HCT116 (cell line): ENCODE data around the gene GTF3C1.

ENCODE experiments used
- POLR2AphosphoS5 ChIP-seq: IDR thresholded peaks from 2 replicates; pipeline ENCODE4 v1.6.1; 2011; ENCODE audit warnings: mild to moderate bottlenecking, low read depth, low read length, moderate library complexity
- TF ChIP-seq, protein P1 (sequence below), 3 experiments: fragments of 200-600 bp in 1 of 3; sonication (generic) in 1 of 3; IDR thresholded peaks in 2 of 3; conservative IDR thresholded peaks in 1 of 3; 2 replicates each; pipeline ENCODE4 v1.5.1; 2012 to 2017; ENCODE audit warnings: low read depth in 2 of 3, low read length in 2 of 3, antibody characterized with exemption in 1 of 3, borderline replicate concordance in 1 of 3, control low read depth in 1 of 3, mild to moderate bottlenecking in 1 of 3, mixed read lengths in 1 of 3, mixed run types in 1 of 3, moderate library complexity in 1 of 3; ENCODE audit not compliant: insufficient read depth in 1 of 3
- TF ChIP-seq, protein P2 (sequence below): IDR thresholded peaks from 2 replicates; pipeline ENCODE4 v1.6.1; 2012; ENCODE audit warnings: low read depth

DNA sequence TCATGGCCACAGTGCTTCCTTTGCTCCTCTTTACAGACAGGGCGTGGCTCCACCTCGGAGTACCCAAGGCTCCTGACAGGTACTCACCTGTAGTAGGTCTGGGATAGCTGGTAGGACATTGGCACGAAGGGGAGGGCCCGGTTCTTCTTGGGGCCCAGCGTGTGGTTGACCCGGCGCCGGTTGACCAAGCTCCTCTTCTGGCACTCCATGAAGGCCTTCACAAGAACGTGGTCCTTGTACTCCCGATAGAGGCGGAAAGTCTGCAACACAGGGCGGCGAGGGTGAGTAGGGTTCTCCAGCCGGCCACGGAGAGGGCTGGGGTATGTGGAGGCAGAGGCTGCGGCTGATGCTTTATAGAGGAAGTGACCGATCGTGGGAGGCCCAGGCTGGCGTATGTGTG is 78.1 kb downstream of the GTF3C1 start:
- no peak for TF ChIP-seq POLR2AphosphoS5
- TF ChIP-seq, protein P1, sequence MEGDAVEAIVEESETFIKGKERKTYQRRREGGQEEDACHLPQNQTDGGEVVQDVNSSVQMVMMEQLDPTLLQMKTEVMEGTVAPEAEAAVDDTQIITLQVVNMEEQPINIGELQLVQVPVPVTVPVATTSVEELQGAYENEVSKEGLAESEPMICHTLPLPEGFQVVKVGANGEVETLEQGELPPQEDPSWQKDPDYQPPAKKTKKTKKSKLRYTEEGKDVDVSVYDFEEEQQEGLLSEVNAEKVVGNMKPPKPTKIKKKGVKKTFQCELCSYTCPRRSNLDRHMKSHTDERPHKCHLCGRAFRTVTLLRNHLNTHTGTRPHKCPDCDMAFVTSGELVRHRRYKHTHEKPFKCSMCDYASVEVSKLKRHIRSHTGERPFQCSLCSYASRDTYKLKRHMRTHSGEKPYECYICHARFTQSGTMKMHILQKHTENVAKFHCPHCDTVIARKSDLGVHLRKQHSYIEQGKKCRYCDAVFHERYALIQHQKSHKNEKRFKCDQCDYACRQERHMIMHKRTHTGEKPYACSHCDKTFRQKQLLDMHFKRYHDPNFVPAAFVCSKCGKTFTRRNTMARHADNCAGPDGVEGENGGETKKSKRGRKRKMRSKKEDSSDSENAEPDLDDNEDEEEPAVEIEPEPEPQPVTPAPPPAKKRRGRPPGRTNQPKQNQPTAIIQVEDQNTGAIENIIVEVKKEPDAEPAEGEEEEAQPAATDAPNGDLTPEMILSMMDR (IDR thresholded peaks at IDR 0.05 in 2 of 3, conservative IDR thresholded peaks at IDR 0.05 in 1 of 3; ENCODE audit: borderline replicate concordance in 1 of 3, insufficient read depth in 1 of 3, low read depth in 2 of 3, low read length in 2 of 3) = no peak
- TF ChIP-seq, protein P2, sequence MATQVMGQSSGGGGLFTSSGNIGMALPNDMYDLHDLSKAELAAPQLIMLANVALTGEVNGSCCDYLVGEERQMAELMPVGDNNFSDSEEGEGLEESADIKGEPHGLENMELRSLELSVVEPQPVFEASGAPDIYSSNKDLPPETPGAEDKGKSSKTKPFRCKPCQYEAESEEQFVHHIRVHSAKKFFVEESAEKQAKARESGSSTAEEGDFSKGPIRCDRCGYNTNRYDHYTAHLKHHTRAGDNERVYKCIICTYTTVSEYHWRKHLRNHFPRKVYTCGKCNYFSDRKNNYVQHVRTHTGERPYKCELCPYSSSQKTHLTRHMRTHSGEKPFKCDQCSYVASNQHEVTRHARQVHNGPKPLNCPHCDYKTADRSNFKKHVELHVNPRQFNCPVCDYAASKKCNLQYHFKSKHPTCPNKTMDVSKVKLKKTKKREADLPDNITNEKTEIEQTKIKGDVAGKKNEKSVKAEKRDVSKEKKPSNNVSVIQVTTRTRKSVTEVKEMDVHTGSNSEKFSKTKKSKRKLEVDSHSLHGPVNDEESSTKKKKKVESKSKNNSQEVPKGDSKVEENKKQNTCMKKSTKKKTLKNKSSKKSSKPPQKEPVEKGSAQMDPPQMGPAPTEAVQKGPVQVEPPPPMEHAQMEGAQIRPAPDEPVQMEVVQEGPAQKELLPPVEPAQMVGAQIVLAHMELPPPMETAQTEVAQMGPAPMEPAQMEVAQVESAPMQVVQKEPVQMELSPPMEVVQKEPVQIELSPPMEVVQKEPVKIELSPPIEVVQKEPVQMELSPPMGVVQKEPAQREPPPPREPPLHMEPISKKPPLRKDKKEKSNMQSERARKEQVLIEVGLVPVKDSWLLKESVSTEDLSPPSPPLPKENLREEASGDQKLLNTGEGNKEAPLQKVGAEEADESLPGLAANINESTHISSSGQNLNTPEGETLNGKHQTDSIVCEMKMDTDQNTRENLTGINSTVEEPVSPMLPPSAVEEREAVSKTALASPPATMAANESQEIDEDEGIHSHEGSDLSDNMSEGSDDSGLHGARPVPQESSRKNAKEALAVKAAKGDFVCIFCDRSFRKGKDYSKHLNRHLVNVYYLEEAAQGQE = no peak
